ENCODE measurements around the gene FGFR2.

DNA sequence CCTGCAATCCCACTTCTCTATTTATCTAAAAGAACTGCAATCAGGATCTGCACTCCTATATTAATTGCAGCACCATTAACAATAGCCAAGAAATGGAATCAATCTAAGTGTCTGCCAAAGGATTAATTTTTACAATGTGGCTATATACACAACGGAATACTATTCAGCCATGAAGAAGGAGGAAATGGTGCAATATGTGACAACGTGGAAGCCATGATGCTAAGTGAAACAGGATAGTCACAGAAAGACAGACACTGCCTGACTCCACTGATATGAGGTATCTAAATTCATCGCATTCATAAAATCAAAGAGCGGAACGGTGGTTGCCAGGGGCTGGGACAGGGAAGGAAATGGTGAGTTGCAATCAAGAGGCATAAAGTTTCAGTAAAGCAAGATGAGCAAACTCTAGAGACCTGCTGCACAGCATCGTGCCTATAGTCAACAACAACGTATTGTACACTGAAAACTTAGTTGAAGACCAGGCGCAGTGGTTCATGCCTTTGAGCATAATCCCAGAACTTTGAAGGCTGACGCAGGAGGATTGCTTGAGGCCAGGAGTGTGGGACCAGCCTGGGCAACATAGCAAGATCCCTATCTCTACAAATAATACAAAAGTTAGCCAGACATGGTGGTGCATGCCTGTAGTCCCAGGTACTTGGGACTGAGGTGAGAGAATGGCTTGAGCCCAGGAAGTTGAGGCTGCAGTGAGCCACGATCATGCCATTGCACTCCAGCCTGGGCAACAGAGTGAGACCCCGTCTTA, 76.3 kb downstream of the FGFR2 start:
- no peak for TF ChIP-seq CTCF (conservative IDR thresholded peaks at IDR 0.05 in 1 of 2, IDR thresholded peaks at IDR 0.05 in 1 of 2; ENCODE audit: extremely low read depth in 1 of 2, insufficient read depth in 1 of 2, low read depth in 1 of 2, low read length in 2 of 2)
- TF ChIP-seq EZH2 (IDR thresholded peaks at IDR 0.05; ENCODE audit: borderline replicate concordance, low read length), result no peak

All from mammary epithelial cell (primary cell).